Fibroblast of the aortic adventitia (primary cell): ENCODE results near the gene EPB41L2. TPM values are rescaled to one million over a fixed set of nuclear protein-coding genes. Genes with fewer than 3 reads are reported as not detected.
A peak's percentile ranks its signal among the peaks of the same experiment; 100 is the strongest.

Experiments
- DNase-seq: peaks from one replicate; pipeline ENCODE4 v3.0.0-alpha.2; 2010; ENCODE audit warnings: low read depth
- H3K4me3 ChIP-seq: 2 replicates; pipeline ENCODE4 v1.5.1; 2011; ENCODE audit warnings: low read depth, mild to moderate bottlenecking, control low read depth, low read length, moderate library complexity
- total RNA-seq: library from RNA; depleted of rRNA; stranded (reverse); fragments of >200 nt; gene quantifications from 2 replicates; pipeline ENCODE4 v1.2.3, GENCODE V29; 2012; ENCODE audit warnings: low replicate concordance
- TF ChIP-seq, protein P1 (sequence below): IDR thresholded peaks from 2 replicates; pipeline ENCODE4 v1.5.1; 2011; ENCODE audit warnings: mild to moderate bottlenecking, low read length, control low read depth, inconsistent platforms; ENCODE audit not compliant: insufficient read depth

EPB41L2 gene
- total RNA-seq, 1 donor: 117 TPM

DNA sequence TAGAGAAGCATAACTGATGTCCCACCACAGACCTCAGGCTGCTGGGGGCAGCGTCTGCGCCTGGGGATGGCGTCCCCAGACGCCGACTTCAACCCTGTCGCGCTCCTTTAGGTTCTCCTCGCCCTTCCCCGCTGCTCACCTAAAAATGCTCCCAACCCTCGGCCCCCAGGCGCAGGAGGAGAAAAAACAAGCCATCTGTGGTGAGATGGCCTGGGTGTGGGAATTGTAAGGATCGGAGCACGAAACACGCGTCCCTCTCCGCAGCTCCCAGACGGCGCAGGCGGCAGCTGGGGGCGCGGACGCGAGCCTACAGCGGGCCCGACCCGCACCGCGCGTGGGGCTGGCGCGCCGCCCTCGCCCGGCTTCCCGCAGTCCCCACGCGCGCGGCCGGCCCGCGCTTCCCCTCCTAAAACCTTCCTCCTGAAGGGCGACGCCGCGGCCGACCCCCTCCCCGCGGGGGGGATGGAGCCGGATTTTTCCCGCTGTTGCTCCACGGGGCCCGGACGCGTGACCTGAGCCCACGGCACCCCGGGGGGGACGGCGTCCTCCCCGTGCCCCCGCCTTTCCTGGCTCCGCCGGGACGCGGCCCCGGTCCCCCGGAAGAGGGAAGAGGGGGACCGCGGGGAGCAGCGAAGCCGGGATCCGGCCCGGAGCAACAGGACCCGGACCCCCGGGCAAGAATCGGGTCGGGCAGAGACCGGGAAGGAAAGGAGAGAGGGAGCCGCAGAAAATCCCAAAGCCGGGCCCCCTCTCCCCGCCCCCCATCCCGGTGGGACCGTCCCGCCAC is 611 bp downstream of the EPB41L2 start:
- TF ChIP-seq, protein P1, sequence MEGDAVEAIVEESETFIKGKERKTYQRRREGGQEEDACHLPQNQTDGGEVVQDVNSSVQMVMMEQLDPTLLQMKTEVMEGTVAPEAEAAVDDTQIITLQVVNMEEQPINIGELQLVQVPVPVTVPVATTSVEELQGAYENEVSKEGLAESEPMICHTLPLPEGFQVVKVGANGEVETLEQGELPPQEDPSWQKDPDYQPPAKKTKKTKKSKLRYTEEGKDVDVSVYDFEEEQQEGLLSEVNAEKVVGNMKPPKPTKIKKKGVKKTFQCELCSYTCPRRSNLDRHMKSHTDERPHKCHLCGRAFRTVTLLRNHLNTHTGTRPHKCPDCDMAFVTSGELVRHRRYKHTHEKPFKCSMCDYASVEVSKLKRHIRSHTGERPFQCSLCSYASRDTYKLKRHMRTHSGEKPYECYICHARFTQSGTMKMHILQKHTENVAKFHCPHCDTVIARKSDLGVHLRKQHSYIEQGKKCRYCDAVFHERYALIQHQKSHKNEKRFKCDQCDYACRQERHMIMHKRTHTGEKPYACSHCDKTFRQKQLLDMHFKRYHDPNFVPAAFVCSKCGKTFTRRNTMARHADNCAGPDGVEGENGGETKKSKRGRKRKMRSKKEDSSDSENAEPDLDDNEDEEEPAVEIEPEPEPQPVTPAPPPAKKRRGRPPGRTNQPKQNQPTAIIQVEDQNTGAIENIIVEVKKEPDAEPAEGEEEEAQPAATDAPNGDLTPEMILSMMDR: no peak
- peak; percentile 20 for DNase-seq
- H3K4me3 ChIP-seq: peak overlapping the region; percentile 83

DNA sequence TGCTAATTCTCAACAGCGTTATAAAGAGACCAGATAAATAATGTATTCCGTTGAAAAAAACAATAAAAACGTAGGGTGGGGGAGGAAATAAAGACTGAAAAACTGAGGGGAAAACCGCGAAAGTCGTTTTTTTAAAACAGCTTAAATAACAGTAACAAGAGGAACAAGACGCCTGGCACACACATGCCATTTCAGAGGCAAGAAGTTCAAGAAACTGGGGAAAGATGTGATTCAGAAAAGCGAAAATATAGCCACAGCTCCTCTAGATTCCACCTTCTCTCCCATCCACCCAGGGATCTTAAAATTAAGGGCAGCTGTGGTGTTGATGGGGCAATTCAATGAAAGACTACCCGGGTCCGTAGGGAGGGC is 1.3 kb downstream of the EPB41L2 start:
- peak; percentile 43 for DNase-seq
- H3K4me3 ChIP-seq: peak overlapping the region; percentile 83

DNA sequence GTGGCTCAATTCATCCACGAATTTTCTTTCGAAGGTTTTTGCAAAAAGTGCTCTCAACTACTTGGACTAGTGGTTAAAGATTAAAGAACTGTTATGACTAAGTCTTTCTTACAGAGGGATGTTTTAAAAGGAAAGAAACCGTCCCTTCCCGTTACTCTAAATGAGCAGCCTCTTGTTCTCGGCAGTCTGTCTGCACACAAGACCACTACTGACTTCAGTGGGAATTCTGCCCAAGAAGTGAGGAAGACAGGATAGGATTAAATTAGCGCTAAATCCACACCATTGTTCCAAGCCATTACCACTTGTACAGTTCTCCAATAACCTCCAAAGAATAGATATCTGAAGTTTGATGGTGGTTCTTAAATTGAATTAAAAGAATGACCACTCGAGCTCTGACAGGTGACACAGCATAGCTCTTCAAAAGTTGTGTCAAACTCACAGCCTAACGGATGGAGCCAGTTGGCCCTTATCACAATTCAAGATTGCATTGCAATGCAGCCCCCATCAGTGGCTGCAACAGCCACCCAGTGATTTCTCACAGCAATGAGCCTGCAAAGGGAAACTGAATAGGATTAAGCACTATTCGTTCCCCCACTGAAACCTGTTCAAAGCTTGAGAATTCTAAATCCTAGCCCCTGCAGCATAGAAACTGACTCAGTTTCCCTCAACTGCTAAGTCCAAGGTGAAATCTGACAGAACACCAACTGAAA is 1.8 kb downstream of the EPB41L2 start:
- DNase-seq: peak; percentile 66
- H3K4me3 ChIP-seq: peak overlapping the region; percentile 83

More for the DNA sequence above, 1.3 kb downstream of the EPB41L2 start:
- TF ChIP-seq, protein P1: no peak

DNA sequence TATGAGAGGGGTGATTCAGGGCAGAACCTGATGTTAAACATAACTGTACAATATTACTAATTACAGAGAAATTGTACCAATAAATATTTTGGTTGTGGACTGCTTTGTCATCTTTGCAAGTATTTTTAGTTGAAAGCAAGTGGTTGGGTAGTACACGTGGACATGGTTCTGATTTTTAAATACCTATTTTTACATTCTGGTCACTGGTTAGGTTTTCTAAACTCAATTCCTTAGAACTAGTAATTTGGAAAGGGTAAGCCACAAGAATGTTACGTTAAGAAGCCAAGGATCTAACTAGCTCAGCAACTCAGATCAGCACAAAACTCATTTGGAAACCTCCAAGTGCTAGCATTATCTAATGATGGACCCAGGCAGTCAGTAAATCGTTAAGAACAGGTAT is 2.7 kb downstream of the EPB41L2 start:
- peak overlapping the region; percentile 83 for H3K4me3 ChIP-seq
- DNase-seq: peak; percentile 43
- TF ChIP-seq, protein P1: no peak

More for the DNA sequence above, 1.8 kb downstream of the EPB41L2 start:
- TF ChIP-seq, protein P1: no peak

DNA sequence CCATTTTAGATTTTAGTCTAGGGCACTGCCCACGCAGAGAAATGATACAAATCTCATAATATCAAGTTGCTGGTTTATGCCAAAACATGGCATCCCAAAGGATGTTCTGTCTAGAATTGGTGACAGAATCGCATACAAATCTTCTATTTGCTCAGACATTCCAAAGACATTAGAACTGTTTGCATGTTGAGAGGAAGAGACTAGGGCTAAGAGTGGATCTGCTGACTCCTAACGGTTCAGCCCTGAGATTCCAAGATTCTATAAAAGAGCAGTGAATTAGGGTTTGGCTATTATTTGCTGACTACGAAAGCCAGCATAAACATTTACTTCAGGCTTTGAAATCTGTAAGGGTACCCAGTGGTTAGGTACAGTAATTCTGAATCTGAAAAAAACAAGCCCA is 3.6 kb downstream of the EPB41L2 start:
- TF ChIP-seq, protein P1: no peak
- H3K4me3 ChIP-seq: no peak overlapping the region
- peak; percentile 63 for DNase-seq

DNA sequence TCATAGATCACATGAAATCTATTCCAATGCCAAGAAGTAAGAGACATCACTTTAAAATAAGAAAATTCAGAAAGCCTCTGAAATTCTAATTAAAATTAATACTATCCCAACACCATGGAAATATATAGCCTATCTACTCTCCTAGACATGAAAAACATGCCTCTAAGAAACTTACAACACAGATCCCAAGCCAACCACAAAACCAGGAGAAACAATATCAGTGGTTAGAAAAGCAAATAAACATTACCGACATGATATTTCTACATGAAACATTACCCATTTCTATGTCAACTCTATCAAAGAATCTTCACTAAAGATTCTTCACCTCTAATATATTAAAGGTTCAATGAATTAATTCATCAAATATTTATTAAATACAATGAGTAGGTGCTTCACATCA is 4.8 kb downstream of the EPB41L2 start:
- TF ChIP-seq, protein P1: no peak
- peak; percentile 38 for DNase-seq
- H3K4me3 ChIP-seq: no peak overlapping the region
